ENCODE measurements around the gene GFOD1.

Gene GFOD1

GRCh38 chr6:13486679-13487121 lies 700 bp downstream of the GFOD1 start:
- DNase-seq: peak in 38 of 56 donors; percentile 18 to 74 (median 44)

GRCh38 chr6:13485923-13486562 lies 1.4 kb downstream of the GFOD1 start:
- DNase-seq: peak in 40 of 56 donors; percentile 12 to 75 (median 40)

GRCh38 chr6:13485303-13485702 lies 2.1 kb downstream of the GFOD1 start:
- DNase-seq: no peak

GRCh38 chr6:13484827-13485226 lies 2.6 kb downstream of the GFOD1 start:
- DNase-seq: no peak

- no peak for DNase-seq
Measured at GRCh38 chr6:13484138-13484708, 3.2 kb downstream of the GFOD1 start.

- no peak for DNase-seq
Measured at GRCh38 chr6:13480631-13481501, 6.5 kb downstream of the GFOD1 start.

GRCh38 chr6:13479971-13480434 lies 7.4 kb downstream of the GFOD1 start:
- no peak for DNase-seq

- DNase-seq: no peak
Measured at GRCh38 chr6:13479206-13479800, 8.1 kb downstream of the GFOD1 start.

GRCh38 chr6:13478525-13478966 lies 8.9 kb downstream of the GFOD1 start:
- DNase-seq: no peak

GRCh38 chr6:13474787-13475186 lies 12.6 kb downstream of the GFOD1 start:
- no peak for DNase-seq

- no peak for DNase-seq
Measured at GRCh38 chr6:13474360-13474759, 13.0 kb downstream of the GFOD1 start.

GRCh38 chr6:13473768-13474165 lies 13.6 kb downstream of the GFOD1 start:
- no peak for DNase-seq

GRCh38 chr6:13472976-13473767 lies 14.2 kb downstream of the GFOD1 start:
- no peak for DNase-seq

- DNase-seq: no peak
Measured at GRCh38 chr6:13472099-13472498, 15.3 kb downstream of the GFOD1 start.

GRCh38 chr6:13471184-13471583 lies 16.2 kb downstream of the GFOD1 start:
- no peak for DNase-seq

GRCh38 chr6:13470238-13471140 lies 16.9 kb downstream of the GFOD1 start:
- peak in 52 of 56 donors; percentile 21 to 84 (median 58) for DNase-seq

- DNase-seq: no peak
Measured at GRCh38 chr6:13469693-13470092, 17.7 kb downstream of the GFOD1 start.

GRCh38 chr6:13468839-13469238 lies 18.6 kb downstream of the GFOD1 start:
- no peak for DNase-seq

- DNase-seq: no peak
Measured at GRCh38 chr6:13467216-13467600, 20.2 kb downstream of the GFOD1 start.
